Thoracic aorta (tissue), 2 donors: ENCODE results near the gene TACC3. TPM values are rescaled to one million over a fixed set of nuclear protein-coding genes. Genes with fewer than 3 reads are reported as not detected.

Experiments used
- ATAC-seq: fragments of 150-250 bp; one replicate; pipeline ENCODE4 v1.8.0; 2017; ENCODE audit warnings: low read depth; ENCODE audit not compliant: insufficient number of reproducible peaks, low FRiP score
- DNase-seq: peaks from one replicate; pipeline ENCODE4 v3.0.0-alpha.2; 2020; ENCODE audit warnings: low spot score
- H3K27ac ChIP-seq, 2 donors: fragments of 200-600 bp; sonication (generic); 1 replicate in 1 of 2; 2 replicates in 1 of 2; pipeline ENCODE4 v1.5.1; 2016; ENCODE audit warnings: mild to moderate bottlenecking in 2 of 2, moderate library complexity in 2 of 2
- H3K27me3 ChIP-seq: fragments of 200-600 bp; sonication (generic); replicated peaks from 2 replicates; pipeline ENCODE4 v1.6.0; 2016; ENCODE audit warnings: mild to moderate bottlenecking; ENCODE audit not compliant: insufficient read depth
- H3K36me3 ChIP-seq: fragments of 200-600 bp; sonication (generic); one replicate; pipeline ENCODE4 v1.5.1; 2016
- H3K4me1 ChIP-seq, 2 donors: fragments of 200-600 bp; sonication (generic); 1 replicate in 1 of 2; 2 replicates in 1 of 2; pipeline versions ENCODE4 v1.5.1 to v1.6.0; 2016; ENCODE audit warnings: low read depth in 2 of 2, mild to moderate bottlenecking in 1 of 2; ENCODE audit not compliant: control insufficient read depth in 1 of 2
- H3K4me3 ChIP-seq: fragments of 200-600 bp; sonication (generic); 2 replicates; pipeline ENCODE4 v1.5.1; 2016; ENCODE audit warnings: mild to moderate bottlenecking
- H3K9me3 ChIP-seq: fragments of 200-600 bp; sonication (generic); 2 replicates; pipeline ENCODE4 v1.5.1; 2016
- CTCF ChIP-seq: fragments of 200-600 bp; sonication (generic); IDR thresholded peaks from one replicate; pipeline ENCODE4 v1.5.1; 2019; ENCODE audit warnings: antibody characterized with exemption
- total RNA-seq, 2 donors: library from RNA; depleted of rRNA; stranded (reverse); fragments of >200 nt; gene quantifications; one replicate each; pipeline versions ENCODE4 v1.1.0 to v1.2.3, GENCODE V29; 2016

The TACC3 gene
- total RNA-seq, 2 donors from 2014 or later = 6.2 to 24.5 TPM

GRCh38 chr4:1721666-1722550, 587 bp downstream of the TACC3 start:
- Histone ChIP-seq H3K4me1 (peaks cover 14 to 29% of the 10 kb centered on the region in 2 donors), H3K9me3 (no peaks in the 10 kb centered on the region), H3K4me3 (peak overlapping the region; percentile 73), H3K27me3 (no peaks in the 10 kb centered on the region), H3K27ac (peak overlapping the region in 1 of 2 donors; percentile 35), H3K36me3 (peaks cover 12% of the 10 kb centered on the region)
- no peak for DNase-seq
- ATAC-seq = no peak
- TF ChIP-seq CTCF = no peak

GRCh38 chr4:1722551-1723118, 1.3 kb downstream of the TACC3 start:
- ATAC-seq (no peak), DNase-seq (no peak)
- peaks cover 14 to 29% of the 10 kb centered on the region in 2 donors for H3K4me1 ChIP-seq
- H3K9me3 ChIP-seq = no peaks in the 10 kb centered on the region
- H3K27ac ChIP-seq = peak overlapping the region in 1 of 2 donors; percentile 35
- peaks cover 7% of the 10 kb centered on the region for H3K36me3 ChIP-seq
- TF ChIP-seq CTCF = no peak
- no peaks in the 10 kb centered on the region for H3K27me3 ChIP-seq
- peak overlapping the region; percentile 4 for H3K4me3 ChIP-seq

GRCh38 chr4:1723131-1723801, 1.9 kb downstream of the TACC3 start:
- H3K4me3 ChIP-seq = peak overlapping the region; percentile 39
- ATAC-seq (no peak), DNase-seq (no peak)
- no peak for TF ChIP-seq CTCF
- H3K4me1 ChIP-seq = peaks cover 14 to 29% of the 10 kb centered on the region in 2 donors
- H3K27me3 ChIP-seq = no peaks in the 10 kb centered on the region
- no peaks in the 10 kb centered on the region for H3K9me3 ChIP-seq
- H3K27ac ChIP-seq = peak overlapping the region in 1 of 2 donors; percentile 35
- H3K36me3 ChIP-seq = peaks cover under 1% of the 10 kb centered on the region

GRCh38 chr4:1725521-1725920, 4.2 kb downstream of the TACC3 start:
- no peak overlapping the region for H3K4me3 ChIP-seq
- ATAC-seq = no peak
- no peaks in the 10 kb centered on the region for H3K27me3 ChIP-seq
- H3K4me1 ChIP-seq = peaks cover 5 to 17% of the 10 kb centered on the region in 2 donors
- no peak overlapping the region for H3K27ac ChIP-seq
- no peaks in the 10 kb centered on the region for H3K36me3 ChIP-seq
- DNase-seq = no peak
- no peak for TF ChIP-seq CTCF
- no peaks in the 10 kb centered on the region for H3K9me3 ChIP-seq
